Measurements from ENCODE around the gene UVRAG.
A peak's percentile ranks its signal among the peaks of the same experiment; 100 is the strongest.

Gene UVRAG

GRCh38 chr11:75784085-75784478 is 30.9 kb upstream of the UVRAG start:
- DNase-seq (ENCODE audit: low spot score), result no peak

GRCh38 chr11:75784506-75784905 is 30.5 kb upstream of the UVRAG start:
- no peak for DNase-seq (ENCODE audit: low spot score)

GRCh38 chr11:75785187-75785586 is 29.8 kb upstream of the UVRAG start:
- no peak for DNase-seq (ENCODE audit: low spot score)

GRCh38 chr11:75786101-75786736 is 28.8 kb upstream of the UVRAG start:
- DNase-seq (ENCODE audit: low spot score), result no peak

- DNase-seq (ENCODE audit: low spot score), result no peak
Observed at GRCh38 chr11:75789521-75789920, 25.5 kb upstream of the UVRAG start.

GRCh38 chr11:75790986-75791385 is 24.0 kb upstream of the UVRAG start:
- DNase-seq (ENCODE audit: low spot score), result no peak

GRCh38 chr11:75792127-75792731 is 22.8 kb upstream of the UVRAG start:
- DNase-seq (ENCODE audit: low spot score), result no peak

- DNase-seq (ENCODE audit: low spot score), result no peak
Observed at GRCh38 chr11:75792997-75793800, 21.8 kb upstream of the UVRAG start.

GRCh38 chr11:75793966-75794365 is 21.0 kb upstream of the UVRAG start:
- DNase-seq (ENCODE audit: low spot score), result no peak

GRCh38 chr11:75795276-75796090 is 19.5 kb upstream of the UVRAG start:
- no peak for DNase-seq (ENCODE audit: low spot score)

GRCh38 chr11:75796091-75796435 is 18.9 kb upstream of the UVRAG start:
- no peak for DNase-seq (ENCODE audit: low spot score)

- DNase-seq (ENCODE audit: low spot score), result no peak
Observed at GRCh38 chr11:75797116-75797515, 17.9 kb upstream of the UVRAG start.

GRCh38 chr11:75797792-75798191 is 17.2 kb upstream of the UVRAG start:
- DNase-seq (ENCODE audit: low spot score), result no peak

GRCh38 chr11:75800136-75800675 is 14.8 kb upstream of the UVRAG start:
- no peak for DNase-seq (ENCODE audit: low spot score)

GRCh38 chr11:75800728-75801361 is 14.2 kb upstream of the UVRAG start:
- no peak for DNase-seq (ENCODE audit: low spot score)

GRCh38 chr11:75801362-75802020 is 13.5 kb upstream of the UVRAG start:
- no peak for DNase-seq (ENCODE audit: low spot score)

- no peak for DNase-seq (ENCODE audit: low spot score)
Observed at GRCh38 chr11:75802021-75802912, 12.7 kb upstream of the UVRAG start.

- peak; percentile 77 for DNase-seq (ENCODE audit: low spot score)
Observed at GRCh38 chr11:75802913-75803820, 11.8 kb upstream of the UVRAG start.

GRCh38 chr11:75809111-75809510 is 5.9 kb upstream of the UVRAG start:
- DNase-seq (ENCODE audit: low spot score), result no peak

Data from CD4-positive, alpha-beta T cell treated with Interleukin-15 for 4 hours (primary cell).